A673 (cell line): ENCODE results near the gene C17orf113.

Experiments used
- EZH2 ChIP-seq: fragments of 200-600 bp; sonication (generic); IDR thresholded peaks from 2 replicates; pipeline ENCODE4 v1.6.1; 2017; ENCODE audit warnings: borderline replicate concordance, low read depth, mild to moderate bottlenecking, mixed read lengths, antibody characterized with exemption, low read length; ENCODE audit not compliant: poor library complexity, severe bottlenecking
- TF ChIP-seq, protein P1 (sequence below): fragments of 300-800, 200-600 bp; sonication (generic); conservative IDR thresholded peaks from 2 replicates; pipeline ENCODE4 v1.5.1; 2017; ENCODE audit warnings: low read depth, mild to moderate bottlenecking, antibody characterized with exemption, low read length, moderate library complexity, mixed read lengths

- TF ChIP-seq, protein P1, sequence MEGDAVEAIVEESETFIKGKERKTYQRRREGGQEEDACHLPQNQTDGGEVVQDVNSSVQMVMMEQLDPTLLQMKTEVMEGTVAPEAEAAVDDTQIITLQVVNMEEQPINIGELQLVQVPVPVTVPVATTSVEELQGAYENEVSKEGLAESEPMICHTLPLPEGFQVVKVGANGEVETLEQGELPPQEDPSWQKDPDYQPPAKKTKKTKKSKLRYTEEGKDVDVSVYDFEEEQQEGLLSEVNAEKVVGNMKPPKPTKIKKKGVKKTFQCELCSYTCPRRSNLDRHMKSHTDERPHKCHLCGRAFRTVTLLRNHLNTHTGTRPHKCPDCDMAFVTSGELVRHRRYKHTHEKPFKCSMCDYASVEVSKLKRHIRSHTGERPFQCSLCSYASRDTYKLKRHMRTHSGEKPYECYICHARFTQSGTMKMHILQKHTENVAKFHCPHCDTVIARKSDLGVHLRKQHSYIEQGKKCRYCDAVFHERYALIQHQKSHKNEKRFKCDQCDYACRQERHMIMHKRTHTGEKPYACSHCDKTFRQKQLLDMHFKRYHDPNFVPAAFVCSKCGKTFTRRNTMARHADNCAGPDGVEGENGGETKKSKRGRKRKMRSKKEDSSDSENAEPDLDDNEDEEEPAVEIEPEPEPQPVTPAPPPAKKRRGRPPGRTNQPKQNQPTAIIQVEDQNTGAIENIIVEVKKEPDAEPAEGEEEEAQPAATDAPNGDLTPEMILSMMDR, result no peak
- no peak for TF ChIP-seq EZH2
These were observed 21.4 kb upstream of the C17orf113 start for GRCh38 chr17:42071810-42072209.
